ENCODE results near the gene ARSK. TPM values are rescaled to one million over a fixed set of nuclear protein-coding genes. Genes with fewer than 3 reads are reported as not detected.
A peak's percentile ranks its signal among the peaks of the same experiment; 100 is the strongest.

Gene ARSK
- total and polyA plus RNA-seq, 2 of the 13 experiments (the other 11 are each of a cell fraction or from before 2014, with no cell fraction given), result 7.9 TPM

DNA sequence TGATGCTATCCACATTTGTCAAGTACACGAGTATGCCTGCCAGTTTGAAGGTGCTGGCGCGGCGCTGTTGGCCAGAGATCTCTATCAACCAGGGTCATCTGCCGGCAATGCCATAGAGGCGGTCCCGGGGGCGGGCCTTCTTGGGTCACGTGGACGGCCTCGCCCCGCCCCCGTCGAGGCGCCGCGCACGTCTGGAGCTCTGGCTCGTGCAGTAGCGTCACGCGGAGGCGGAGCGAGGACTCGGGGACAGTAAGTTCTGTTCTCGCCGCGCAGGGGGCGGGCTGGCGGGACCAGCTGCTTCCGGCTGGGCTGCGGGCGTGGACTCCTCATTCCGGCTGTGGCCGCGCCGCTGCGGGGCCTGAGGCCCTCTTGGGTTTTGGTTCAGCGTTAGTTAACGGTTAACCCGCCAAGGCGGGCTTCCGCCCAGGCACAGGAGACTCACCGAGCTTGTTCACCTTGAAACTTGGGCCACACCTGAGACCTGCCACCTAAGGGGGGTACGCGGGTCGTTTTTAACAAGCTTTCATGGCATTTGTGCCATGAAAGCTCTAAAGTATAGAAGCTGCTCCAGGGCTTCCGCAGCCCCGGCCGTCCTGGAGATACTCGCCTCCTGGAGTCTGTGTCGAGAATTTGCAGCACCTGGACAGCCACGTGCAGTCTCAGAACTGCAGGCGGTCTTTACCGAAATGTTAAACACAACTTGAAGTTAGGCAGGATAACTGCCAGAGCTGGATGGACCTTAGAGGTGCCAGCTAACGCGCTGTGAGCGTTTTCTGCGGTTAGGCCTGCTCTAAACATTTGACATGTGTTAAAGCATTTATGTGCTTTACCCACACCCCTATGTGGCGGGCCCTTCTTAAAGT lies 91.9 kb downstream of the ARSK start, which contains the start of gene RFESD (continued):
- peak; percentile 85 for TF ChIP-seq TFE3 (CRISPR knock-in tag; IDR thresholded peaks at IDR 0.05)
- TF ChIP-seq TAF1 (CRISPR knock-in tag; IDR thresholded peaks at IDR 0.05), result peak; percentile 58
- no peak for TF ChIP-seq PCBP1 (IDR thresholded peaks at IDR 0.05; ENCODE audit: borderline replicate concordance, low read depth, low read length)
- TF ChIP-seq ZNF484 (CRISPR knock-in tag; IDR thresholded peaks at IDR 0.05; ENCODE audit: borderline replicate concordance, low read depth), result no peak
- 0 out of 2 replicates have a peak, but pooled peaks have one; percentile 59 for TF ChIP-seq HNRNPL (IDR thresholded peaks at IDR 0.05; ENCODE audit: low read depth, low read length)
- TF ChIP-seq ZNF549 (CRISPR knock-in tag; IDR thresholded peaks at IDR 0.05), result no peak
- TF ChIP-seq ZBTB7B (CRISPR knock-in tag; IDR thresholded peaks at IDR 0.05), result 0 out of 2 replicates have a peak, but pooled peaks have one; percentile 38
- TF ChIP-seq XRCC5 (optimal IDR thresholded peaks at IDR 0.05; ENCODE audit: low read length), result peak; percentile 81
- no peak for TF ChIP-seq ZNF468 (CRISPR knock-in tag; IDR thresholded peaks at IDR 0.05)
- peak; percentile 75; the same call in 1 of the 2 replicates for TF ChIP-seq KDM4B (CRISPR knock-in tag; IDR thresholded peaks at IDR 0.05)
- TF ChIP-seq NFKB2 (CRISPR knock-in tag; IDR thresholded peaks at IDR 0.05; ENCODE audit: borderline replicate concordance), result peak; percentile 80; the same call in 1 of the 2 replicates
- no peak for TF ChIP-seq ZNF251 (CRISPR knock-in tag; IDR thresholded peaks at IDR 0.05)
- TF ChIP-seq ZNF503 (CRISPR knock-in tag; IDR thresholded peaks at IDR 0.05), result peak; percentile 64; the same call in 1 of the 2 replicates
- TF ChIP-seq KLF6 (CRISPR knock-in tag; IDR thresholded peaks at IDR 0.05), result peak; percentile 85; the same call in 1 of the 2 replicates
- TF ChIP-seq, protein P1, sequence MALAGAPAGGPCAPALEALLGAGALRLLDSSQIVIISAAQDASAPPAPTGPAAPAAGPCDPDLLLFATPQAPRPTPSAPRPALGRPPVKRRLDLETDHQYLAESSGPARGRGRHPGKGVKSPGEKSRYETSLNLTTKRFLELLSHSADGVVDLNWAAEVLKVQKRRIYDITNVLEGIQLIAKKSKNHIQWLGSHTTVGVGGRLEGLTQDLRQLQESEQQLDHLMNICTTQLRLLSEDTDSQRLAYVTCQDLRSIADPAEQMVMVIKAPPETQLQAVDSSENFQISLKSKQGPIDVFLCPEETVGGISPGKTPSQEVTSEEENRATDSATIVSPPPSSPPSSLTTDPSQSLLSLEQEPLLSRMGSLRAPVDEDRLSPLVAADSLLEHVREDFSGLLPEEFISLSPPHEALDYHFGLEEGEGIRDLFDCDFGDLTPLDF (CRISPR knock-in tag; IDR thresholded peaks at IDR 0.05), result peak; percentile 94
- no peak for TF ChIP-seq SOX13 (IDR thresholded peaks at IDR 0.05)
- peak in 1 of 2 experiments; percentile 76; a peak in 2 of 4 replicates for TF ChIP-seq SOX13 (CRISPR knock-in tag; conservative IDR thresholded peaks at IDR 0.05 in 1 of 2, IDR thresholded peaks at IDR 0.05 in 1 of 2)
- TF ChIP-seq ZNF773 (CRISPR knock-in tag; IDR thresholded peaks at IDR 0.05; ENCODE audit: borderline replicate concordance), result 0 out of 2 replicates have a peak, but pooled peaks have one; percentile 39
- peak; percentile 59; the same call in 1 of the 2 replicates for TF ChIP-seq HDAC2 (CRISPR knock-in tag; IDR thresholded peaks at IDR 0.05)
- TF ChIP-seq ATF7-NPFF (CRISPR knock-in tag; IDR thresholded peaks at IDR 0.05; ENCODE audit: low read depth), result no peak
- TF ChIP-seq, protein P2, sequence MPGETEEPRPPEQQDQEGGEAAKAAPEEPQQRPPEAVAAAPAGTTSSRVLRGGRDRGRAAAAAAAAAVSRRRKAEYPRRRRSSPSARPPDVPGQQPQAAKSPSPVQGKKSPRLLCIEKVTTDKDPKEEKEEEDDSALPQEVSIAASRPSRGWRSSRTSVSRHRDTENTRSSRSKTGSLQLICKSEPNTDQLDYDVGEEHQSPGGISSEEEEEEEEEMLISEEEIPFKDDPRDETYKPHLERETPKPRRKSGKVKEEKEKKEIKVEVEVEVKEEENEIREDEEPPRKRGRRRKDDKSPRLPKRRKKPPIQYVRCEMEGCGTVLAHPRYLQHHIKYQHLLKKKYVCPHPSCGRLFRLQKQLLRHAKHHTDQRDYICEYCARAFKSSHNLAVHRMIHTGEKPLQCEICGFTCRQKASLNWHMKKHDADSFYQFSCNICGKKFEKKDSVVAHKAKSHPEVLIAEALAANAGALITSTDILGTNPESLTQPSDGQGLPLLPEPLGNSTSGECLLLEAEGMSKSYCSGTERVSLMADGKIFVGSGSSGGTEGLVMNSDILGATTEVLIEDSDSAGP (CRISPR knock-in tag; IDR thresholded peaks at IDR 0.05; ENCODE audit: borderline replicate concordance), result peak; percentile 90
- TF ChIP-seq ZBTB20 (CRISPR knock-in tag; IDR thresholded peaks at IDR 0.05; ENCODE audit: borderline replicate concordance, low read depth), result no peak
- no peak for TF ChIP-seq MBNL3 (CRISPR knock-in tag; conservative IDR thresholded peaks at IDR 0.05)

All from HepG2 (cell line).